ENCODE results near the gene BACE2.

Gene BACE2

GRCh38 chr21:41210426-41211059 is 42.6 kb downstream of the BACE2 start:
- peaks cover 10% of the 10 kb centered on the region for H3K4me1 ChIP-seq (ENCODE audit: control insufficient read depth, insufficient read depth, low read length)
- no peaks in the 10 kb centered on the region for H3K27me3 ChIP-seq (ENCODE audit: control insufficient read depth, insufficient read depth, low read length, poor library complexity, severe bottlenecking)
- H3K36me3 ChIP-seq (ENCODE audit: control insufficient read depth, insufficient read depth, low read length): no peaks in the 10 kb centered on the region
- no peak overlapping the region for H3K4me3 ChIP-seq (ENCODE audit: insufficient read depth, low read depth, low read length)
- no peak overlapping the region for H3K27ac ChIP-seq (ENCODE audit: insufficient read depth, low read depth, low read length, poor library complexity, severe bottlenecking)
- 88 to 90% methylated on average over 13 of the region's 14 CpGs for WGBS, 2 experiments
- no peaks in the 10 kb centered on the region for H3K9me3 ChIP-seq (ENCODE audit: control insufficient read depth, low read length)

- no peak overlapping the region for H3K4me3 ChIP-seq (ENCODE audit: insufficient read depth, low read depth, low read length)
- 86 to 91% methylated on average over 7 to 8 of the region's 8 CpGs for WGBS, 2 experiments
- no peak overlapping the region for H3K27ac ChIP-seq (ENCODE audit: insufficient read depth, low read depth, low read length, poor library complexity, severe bottlenecking)
- no peaks in the 10 kb centered on the region for H3K36me3 ChIP-seq (ENCODE audit: control insufficient read depth, insufficient read depth, low read length)
- H3K4me1 ChIP-seq (ENCODE audit: control insufficient read depth, insufficient read depth, low read length): peaks cover 10% of the 10 kb centered on the region
- H3K27me3 ChIP-seq (ENCODE audit: control insufficient read depth, insufficient read depth, low read length, poor library complexity, severe bottlenecking): no peaks in the 10 kb centered on the region
- H3K9me3 ChIP-seq (ENCODE audit: control insufficient read depth, low read length): no peaks in the 10 kb centered on the region
These were observed 43.3 kb downstream of the BACE2 start for GRCh38 chr21:41211060-41211805.

- peaks cover 16% of the 10 kb centered on the region for H3K4me1 ChIP-seq (ENCODE audit: control insufficient read depth, insufficient read depth, low read length)
- no peak overlapping the region for H3K4me3 ChIP-seq (ENCODE audit: insufficient read depth, low read depth, low read length)
- 48 to 55% methylated on average over 5 of the region's 5 CpGs for WGBS, 2 experiments
- H3K36me3 ChIP-seq (ENCODE audit: control insufficient read depth, insufficient read depth, low read length): no peaks in the 10 kb centered on the region
- no peaks in the 10 kb centered on the region for H3K9me3 ChIP-seq (ENCODE audit: control insufficient read depth, low read length)
- no peaks in the 10 kb centered on the region for H3K27me3 ChIP-seq (ENCODE audit: control insufficient read depth, insufficient read depth, low read length, poor library complexity, severe bottlenecking)
- peak overlapping the region; percentile 36 for H3K27ac ChIP-seq (ENCODE audit: insufficient read depth, low read depth, low read length, poor library complexity, severe bottlenecking)
These were observed 45.1 kb downstream of the BACE2 start for GRCh38 chr21:41213021-41213420.

GRCh38 chr21:41215856-41216408 is 48.0 kb downstream of the BACE2 start:
- Histone ChIP-seq H3K36me3 (ENCODE audit: control insufficient read depth, insufficient read depth, low read length) (no peaks in the 10 kb centered on the region), H3K4me3 (ENCODE audit: insufficient read depth, low read depth, low read length) (no peak overlapping the region), H3K27ac (ENCODE audit: insufficient read depth, low read depth, low read length, poor library complexity, severe bottlenecking) (no peak overlapping the region), H3K9me3 (ENCODE audit: control insufficient read depth, low read length) (no peaks in the 10 kb centered on the region), H3K4me1 (ENCODE audit: control insufficient read depth, insufficient read depth, low read length) (peaks cover 13% of the 10 kb centered on the region), H3K27me3 (ENCODE audit: control insufficient read depth, insufficient read depth, low read length, poor library complexity, severe bottlenecking) (no peaks in the 10 kb centered on the region)
- WGBS, 2 experiments: 94 to 97% methylated on average over 12 of the region's 12 CpGs

GRCh38 chr21:41216486-41216885 is 48.5 kb downstream of the BACE2 start:
- Histone ChIP-seq H3K4me3 (ENCODE audit: insufficient read depth, low read depth, low read length) (no peak overlapping the region), H3K27me3 (ENCODE audit: control insufficient read depth, insufficient read depth, low read length, poor library complexity, severe bottlenecking) (no peaks in the 10 kb centered on the region), H3K4me1 (ENCODE audit: control insufficient read depth, insufficient read depth, low read length) (peaks cover 13% of the 10 kb centered on the region), H3K27ac (ENCODE audit: insufficient read depth, low read depth, low read length, poor library complexity, severe bottlenecking) (no peak overlapping the region), H3K9me3 (ENCODE audit: control insufficient read depth, low read length) (no peaks in the 10 kb centered on the region), H3K36me3 (ENCODE audit: control insufficient read depth, insufficient read depth, low read length) (no peaks in the 10 kb centered on the region)
- WGBS, 2 experiments: 91 to 93% methylated on average over 17 of the region's 17 CpGs

GRCh38 chr21:41217671-41218385 is 49.9 kb downstream of the BACE2 start:
- Histone ChIP-seq H3K4me3 (ENCODE audit: insufficient read depth, low read depth, low read length) (no peak overlapping the region), H3K27ac (ENCODE audit: insufficient read depth, low read depth, low read length, poor library complexity, severe bottlenecking) (no peak overlapping the region), H3K9me3 (ENCODE audit: control insufficient read depth, low read length) (no peaks in the 10 kb centered on the region), H3K36me3 (ENCODE audit: control insufficient read depth, insufficient read depth, low read length) (no peaks in the 10 kb centered on the region), H3K4me1 (ENCODE audit: control insufficient read depth, insufficient read depth, low read length) (peaks cover 12% of the 10 kb centered on the region), H3K27me3 (ENCODE audit: control insufficient read depth, insufficient read depth, low read length, poor library complexity, severe bottlenecking) (no peaks in the 10 kb centered on the region)
- 64 to 68% methylated on average over 10 to 11 of the region's 12 CpGs for WGBS, 2 experiments

- Histone ChIP-seq H3K27me3 (ENCODE audit: control insufficient read depth, insufficient read depth, low read length, poor library complexity, severe bottlenecking) (no peaks in the 10 kb centered on the region), H3K27ac (ENCODE audit: insufficient read depth, low read depth, low read length, poor library complexity, severe bottlenecking) (no peak overlapping the region), H3K36me3 (ENCODE audit: control insufficient read depth, insufficient read depth, low read length) (no peaks in the 10 kb centered on the region), H3K4me1 (ENCODE audit: control insufficient read depth, insufficient read depth, low read length) (peaks cover 6% of the 10 kb centered on the region), H3K9me3 (ENCODE audit: control insufficient read depth, low read length) (no peaks in the 10 kb centered on the region), H3K4me3 (ENCODE audit: insufficient read depth, low read depth, low read length) (no peak overlapping the region)
- WGBS, 2 experiments: 94 to 97% methylated on average over 14 of the region's 14 CpGs
These were observed 51.7 kb downstream of the BACE2 start for GRCh38 chr21:41219498-41220207.

- Histone ChIP-seq H3K4me3 (ENCODE audit: insufficient read depth, low read depth, low read length) (no peak overlapping the region), H3K27ac (ENCODE audit: insufficient read depth, low read depth, low read length, poor library complexity, severe bottlenecking) (no peak overlapping the region), H3K27me3 (ENCODE audit: control insufficient read depth, insufficient read depth, low read length, poor library complexity, severe bottlenecking) (no peaks in the 10 kb centered on the region), H3K9me3 (ENCODE audit: control insufficient read depth, low read length) (no peaks in the 10 kb centered on the region), H3K36me3 (ENCODE audit: control insufficient read depth, insufficient read depth, low read length) (no peaks in the 10 kb centered on the region), H3K4me1 (ENCODE audit: control insufficient read depth, insufficient read depth, low read length) (peaks cover 6% of the 10 kb centered on the region)
- WGBS, 2 experiments: 88 to 91% methylated on average over 6 to 8 of the region's 8 CpGs
These were observed 52.3 kb downstream of the BACE2 start for GRCh38 chr21:41220208-41220733.

- Histone ChIP-seq H3K4me3 (ENCODE audit: insufficient read depth, low read depth, low read length) (no peak overlapping the region), H3K27ac (ENCODE audit: insufficient read depth, low read depth, low read length, poor library complexity, severe bottlenecking) (no peak overlapping the region), H3K4me1 (ENCODE audit: control insufficient read depth, insufficient read depth, low read length) (peaks cover 4% of the 10 kb centered on the region), H3K27me3 (ENCODE audit: control insufficient read depth, insufficient read depth, low read length, poor library complexity, severe bottlenecking) (no peaks in the 10 kb centered on the region), H3K9me3 (ENCODE audit: control insufficient read depth, low read length) (no peaks in the 10 kb centered on the region), H3K36me3 (ENCODE audit: control insufficient read depth, insufficient read depth, low read length) (no peaks in the 10 kb centered on the region)
- 93 to 95% methylated on average over 19 of the region's 19 CpGs for WGBS, 2 experiments
These were observed 54.5 kb downstream of the BACE2 start for GRCh38 chr21:41222247-41223068.
